Activated T-cell treated with anti-CD3 and anti-CD28 coated beads for 48 hours (primary cell): ENCODE measurements around the gene ACP6.

Experiments used
- DNase-seq: peaks from one replicate; pipeline ENCODE4 v3.0.0-alpha.2; 2020; ENCODE audit warnings: low read depth

Gene ACP6

GRCh38 chr1:147651466-147651865, 18.9 kb downstream of the ACP6 start:
- no peak for DNase-seq

DNA sequence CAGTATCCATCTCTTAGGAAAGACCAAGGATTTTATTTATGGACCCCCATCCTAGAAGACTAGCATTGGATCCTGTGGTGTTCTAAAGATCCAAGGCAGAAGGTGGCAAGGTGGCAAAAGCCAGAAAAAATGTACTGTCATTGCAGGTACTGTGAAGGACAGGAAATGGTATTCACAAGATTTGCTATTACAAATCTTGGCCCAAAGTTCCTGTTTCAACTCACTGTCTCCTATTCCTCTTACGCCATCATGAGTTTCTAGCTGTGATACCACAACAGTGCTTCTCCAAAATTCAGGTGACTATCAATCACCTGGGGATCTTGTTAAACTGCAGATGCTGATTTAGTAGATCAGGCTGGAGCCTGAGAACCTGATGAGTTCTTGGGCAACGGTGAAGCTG, 21.4 kb downstream of the ACP6 start:
- DNase-seq: no peak

- no peak for DNase-seq
Observed at GRCh38 chr1:147647796-147648633, 22.3 kb downstream of the ACP6 start.

DNA sequence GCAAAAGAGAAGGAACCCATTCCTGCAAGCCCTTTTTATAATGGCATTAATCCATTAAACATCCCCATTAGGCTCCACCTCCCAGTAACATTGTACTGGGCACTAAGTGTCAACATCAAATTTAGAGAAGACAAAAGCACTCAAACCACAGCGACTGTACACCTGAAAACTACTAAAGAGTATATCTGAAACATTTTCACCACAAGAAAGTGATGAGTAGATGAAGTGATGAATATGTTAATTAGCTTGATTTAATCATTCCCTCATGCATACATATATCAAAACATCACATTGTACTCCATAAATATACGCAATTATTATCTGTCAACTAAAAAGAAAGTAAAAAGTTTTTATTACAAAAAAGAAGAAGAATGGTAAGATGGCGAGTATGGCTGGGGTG, 26.4 kb downstream of the ACP6 start:
- DNase-seq: no peak

DNA sequence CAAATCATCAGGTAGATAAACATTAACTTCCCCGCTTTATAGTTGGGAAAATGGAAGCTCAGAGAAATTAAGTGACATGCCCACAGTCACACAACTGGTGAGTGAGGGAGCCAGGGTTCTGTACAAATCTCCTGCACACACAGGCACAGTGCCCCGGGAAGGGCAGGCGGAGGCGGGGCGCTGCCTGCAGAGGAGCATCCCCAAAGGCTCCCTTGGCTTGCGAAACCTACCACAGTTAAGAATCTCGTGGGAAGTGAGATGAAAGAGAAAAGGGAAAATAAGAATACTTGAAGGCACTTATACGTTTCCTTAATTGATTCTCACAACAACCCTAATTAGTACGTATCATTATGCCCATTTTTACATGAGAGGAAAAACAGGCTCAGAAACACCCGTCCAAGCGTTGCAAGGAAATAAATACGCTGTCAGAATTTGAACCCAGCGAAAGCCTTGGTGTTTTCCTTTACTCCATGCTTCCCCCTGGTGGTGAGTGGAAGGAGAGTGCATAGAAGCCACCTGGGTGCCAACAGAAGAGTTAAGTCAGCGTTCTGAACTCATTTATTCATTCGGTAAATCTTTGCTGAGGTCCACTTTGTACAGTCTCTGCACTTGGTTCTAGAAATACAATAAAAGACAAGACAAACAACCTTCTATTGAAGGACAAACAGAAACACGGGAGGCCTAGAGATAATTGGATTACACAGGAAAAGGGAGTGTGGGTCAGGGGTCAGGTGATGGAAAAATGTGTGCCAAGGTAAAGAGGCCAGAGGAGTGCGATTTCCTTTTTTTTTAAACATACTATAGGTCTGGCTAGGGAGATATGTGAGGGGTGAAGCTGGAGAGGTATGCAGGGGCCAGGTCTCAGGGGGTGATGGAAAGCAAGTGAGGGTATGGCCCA, 28.4 kb downstream of the ACP6 start:
- peak; percentile 21 for DNase-seq

DNA sequence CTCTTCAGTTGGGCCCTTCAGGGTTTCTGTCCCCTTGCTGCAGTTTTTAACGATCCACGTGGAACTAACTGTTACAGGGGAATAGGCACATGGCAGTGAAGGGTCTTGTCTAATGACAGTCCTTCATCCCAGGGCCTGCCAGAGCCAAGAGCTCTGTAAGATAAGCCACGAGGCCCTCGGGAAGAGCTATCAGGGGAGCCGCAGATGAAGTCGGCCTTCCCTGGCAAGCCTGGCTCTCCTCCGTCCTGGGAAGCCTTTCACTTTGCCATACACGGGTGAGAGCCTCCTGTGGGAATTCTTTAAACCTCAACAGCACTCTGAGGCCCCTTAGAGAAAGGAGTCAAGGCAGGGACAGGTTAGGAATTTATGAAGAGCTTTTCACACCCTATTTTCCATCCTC, 29.0 kb downstream of the ACP6 start:
- DNase-seq: no peak

DNA sequence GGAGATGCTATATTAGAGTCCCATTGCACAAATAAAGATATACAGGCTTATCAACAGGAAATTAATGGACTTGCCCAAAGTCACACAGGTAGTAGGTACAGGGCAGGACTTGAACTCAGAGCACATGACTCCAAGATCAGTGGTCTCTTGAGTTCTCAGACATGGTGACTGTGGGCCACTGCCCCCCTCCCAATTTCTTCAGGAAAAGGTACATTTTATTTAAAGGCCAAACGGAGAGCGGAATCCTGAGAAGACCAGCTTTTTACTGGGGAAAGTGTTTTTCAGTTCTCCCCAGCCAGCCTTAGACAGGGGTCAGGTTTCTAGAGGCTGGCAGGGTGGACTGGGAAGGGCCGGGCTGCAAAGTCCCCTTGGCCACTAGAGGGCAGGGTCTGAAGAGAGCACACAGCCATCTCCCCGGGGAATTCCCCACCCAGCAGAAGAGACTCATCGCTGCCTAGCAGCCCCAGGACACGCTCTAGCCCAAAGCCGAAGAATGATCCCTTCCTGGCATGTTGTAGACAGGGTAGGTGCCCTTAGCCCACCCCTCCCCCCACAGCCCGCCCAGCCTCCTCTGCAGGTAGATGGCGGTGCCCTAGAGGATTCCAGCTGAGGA, 29.7 kb downstream of the ACP6 start:
- peak; percentile 75 for DNase-seq

DNA sequence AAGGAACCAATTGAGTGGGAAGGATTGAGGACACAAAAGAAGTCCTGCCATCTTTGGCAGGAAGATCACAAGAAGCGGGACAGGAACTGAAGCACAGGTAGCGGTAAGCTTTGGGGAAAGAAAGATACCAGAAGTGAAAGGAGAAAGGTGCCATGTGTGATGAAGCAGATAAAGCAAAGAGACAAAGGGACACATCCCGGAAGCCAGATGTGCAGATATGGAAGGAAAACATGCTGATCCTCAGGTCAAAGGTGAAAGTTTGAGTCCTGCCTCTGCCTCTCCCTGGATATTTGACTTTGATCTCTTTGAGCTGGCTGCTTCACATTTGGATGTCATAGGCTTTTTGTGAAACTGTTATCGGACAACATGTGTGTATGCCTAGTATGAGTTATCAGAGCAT, 34.0 kb downstream of the ACP6 start:
- DNase-seq: no peak

GRCh38 chr1:147635342-147635741, 35.0 kb downstream of the ACP6 start:
- DNase-seq: no peak

DNA sequence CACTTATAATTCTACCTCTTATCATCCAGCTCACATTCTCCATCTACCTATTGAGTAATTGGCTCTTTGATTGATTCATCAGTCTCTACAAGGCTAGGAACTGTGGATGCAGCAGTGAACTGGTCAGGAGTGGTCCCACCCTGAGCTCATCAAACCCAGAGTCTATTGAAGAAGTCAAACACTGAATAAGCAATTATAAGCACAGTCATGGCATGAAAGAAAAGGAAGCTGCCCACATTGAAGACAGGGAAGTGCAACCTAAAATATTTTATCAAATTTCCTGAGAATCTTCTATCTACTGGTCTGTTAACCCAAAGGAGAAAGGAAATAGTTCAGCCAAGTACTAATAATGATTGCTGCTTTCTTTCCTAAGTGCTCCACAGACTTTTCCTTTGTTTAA, 35.7 kb downstream of the ACP6 start:
- no peak for DNase-seq

DNA sequence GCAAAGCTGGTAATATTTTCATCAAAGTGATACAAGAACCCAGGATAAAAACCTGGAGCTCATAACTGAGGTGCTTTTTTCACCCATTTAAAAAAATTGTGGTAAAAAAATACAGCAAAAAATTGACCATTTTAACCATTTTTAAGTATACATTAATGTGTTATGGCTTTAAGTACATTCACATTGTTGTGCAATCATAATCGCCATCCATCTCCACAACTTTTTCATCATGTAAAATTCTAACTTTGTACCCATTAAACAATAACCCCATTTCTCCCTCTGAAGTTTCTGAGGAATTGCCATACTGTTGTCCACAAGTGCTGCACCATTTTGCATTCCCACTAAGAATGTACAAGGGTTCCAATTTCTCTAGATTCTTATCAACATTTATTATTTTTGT, 36.6 kb downstream of the ACP6 start:
- no peak for DNase-seq

DNA sequence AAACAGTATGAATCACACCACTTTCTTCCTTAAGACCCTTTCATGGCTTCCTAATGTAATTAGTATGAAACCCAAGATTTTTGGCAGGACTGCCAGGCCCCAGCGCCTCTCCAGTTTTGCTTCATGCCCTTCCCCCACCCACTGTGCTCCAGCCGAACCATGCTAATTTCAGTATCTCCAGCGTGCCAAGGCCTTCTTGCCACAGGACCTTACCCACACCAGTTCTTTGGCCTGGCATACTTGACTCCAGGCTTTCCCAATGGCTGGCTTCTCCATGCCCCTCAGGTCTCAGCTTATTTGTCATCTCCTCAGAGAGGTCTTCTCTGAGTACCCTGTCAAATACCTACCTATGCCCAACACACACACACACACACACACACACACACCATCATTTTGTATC, 38.5 kb downstream of the ACP6 start:
- no peak for DNase-seq

GRCh38 chr1:147630447-147630846, 39.9 kb downstream of the ACP6 start:
- no peak for DNase-seq

- no peak for DNase-seq
Observed at GRCh38 chr1:147630022-147630421, 40.3 kb downstream of the ACP6 start.

DNA sequence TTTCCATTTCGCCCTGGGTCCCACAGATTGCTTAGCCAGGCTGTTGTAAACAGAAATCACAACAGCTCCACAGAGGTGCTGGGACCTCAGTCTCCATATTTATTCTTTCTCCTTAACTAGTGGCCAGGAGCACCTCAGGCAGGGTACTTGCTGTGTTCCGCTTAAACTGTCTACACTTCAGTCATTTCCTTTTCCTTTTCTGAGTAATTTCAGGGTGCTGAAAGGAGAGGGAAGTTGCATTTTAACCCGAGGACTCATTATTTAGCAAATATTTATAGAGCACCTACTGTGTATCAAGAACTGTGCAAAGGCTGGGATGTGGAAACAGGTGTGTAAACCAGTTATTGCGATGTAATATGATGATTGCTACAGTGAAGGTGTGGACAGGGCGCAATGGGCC, 41.9 kb downstream of the ACP6 start:
- DNase-seq: no peak

DNA sequence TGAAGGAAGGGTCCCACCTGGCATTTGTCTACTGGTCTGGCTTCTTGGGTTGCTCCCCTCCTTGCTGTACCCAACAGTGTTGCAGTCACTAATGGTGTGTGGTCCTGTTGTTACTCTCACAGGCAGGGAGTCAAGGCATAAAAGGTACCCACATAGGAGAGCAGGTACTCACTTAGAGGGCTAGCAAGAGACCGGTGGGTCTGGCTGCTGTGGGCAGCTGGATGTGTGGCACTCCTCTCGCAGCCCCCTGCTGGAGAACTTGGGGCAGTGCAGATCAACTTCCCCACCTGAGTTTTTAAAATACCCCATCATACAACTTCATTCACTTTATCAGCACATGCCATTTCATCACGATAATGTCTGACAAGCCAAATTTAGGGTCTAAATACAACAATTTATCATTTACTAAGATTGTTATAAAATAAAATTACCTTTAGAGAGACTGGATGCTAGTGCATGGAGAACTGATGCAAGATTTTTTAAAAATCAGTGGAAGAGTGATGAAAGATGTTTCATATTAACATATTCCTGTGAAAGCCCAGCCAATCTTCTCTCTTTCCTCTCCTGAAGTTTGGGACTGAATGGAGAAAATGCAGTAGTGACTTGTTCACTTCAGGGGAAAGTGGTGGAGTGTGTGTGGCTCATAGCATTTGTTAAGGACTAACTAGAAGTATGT, 42.8 kb downstream of the ACP6 start:
- peak; percentile 43 for DNase-seq

DNA sequence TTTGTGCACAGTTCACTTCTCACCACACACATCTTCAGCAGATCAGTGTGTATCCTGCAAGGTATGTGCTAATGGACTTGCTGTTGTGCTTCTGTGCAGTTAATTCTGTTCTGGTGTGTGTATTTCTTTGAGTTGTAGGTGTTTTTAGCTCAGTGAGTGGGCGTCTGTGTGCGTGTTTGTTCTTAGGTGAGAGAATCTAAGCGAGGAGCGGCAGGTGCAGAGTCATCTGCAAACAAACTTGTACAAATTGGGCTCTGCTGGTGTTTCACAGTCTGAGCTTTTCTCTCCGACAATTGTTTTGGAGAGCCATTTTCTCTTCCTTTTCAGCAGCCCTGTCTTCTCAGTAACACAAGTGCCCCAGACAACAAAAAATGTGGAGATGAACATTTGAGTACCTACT, 43.6 kb downstream of the ACP6 start:
- no peak for DNase-seq

- no peak for DNase-seq
Observed at GRCh38 chr1:147626291-147626690, 44.0 kb downstream of the ACP6 start.

GRCh38 chr1:147625362-147625995, 44.8 kb downstream of the ACP6 start:
- no peak for DNase-seq

DNA sequence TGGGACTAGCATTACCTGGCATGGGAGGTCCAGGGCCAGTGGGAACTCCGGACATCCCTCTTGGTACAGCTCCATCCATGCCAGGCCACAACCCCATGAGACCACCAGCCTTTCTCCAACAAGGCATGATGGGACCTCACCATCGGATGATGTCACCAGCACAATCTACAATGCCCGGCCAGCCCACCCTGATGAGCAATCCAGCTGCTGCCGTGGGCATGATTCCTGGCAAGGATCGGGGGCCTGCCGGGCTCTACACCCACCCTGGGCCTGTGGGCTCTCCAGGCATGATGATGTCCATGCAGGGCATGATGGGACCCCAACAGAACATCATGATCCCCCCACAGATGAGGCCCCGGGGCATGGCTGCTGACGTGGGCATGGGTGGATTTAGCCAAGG, 45.8 kb downstream of the ACP6 start:
- no peak for DNase-seq

DNA sequence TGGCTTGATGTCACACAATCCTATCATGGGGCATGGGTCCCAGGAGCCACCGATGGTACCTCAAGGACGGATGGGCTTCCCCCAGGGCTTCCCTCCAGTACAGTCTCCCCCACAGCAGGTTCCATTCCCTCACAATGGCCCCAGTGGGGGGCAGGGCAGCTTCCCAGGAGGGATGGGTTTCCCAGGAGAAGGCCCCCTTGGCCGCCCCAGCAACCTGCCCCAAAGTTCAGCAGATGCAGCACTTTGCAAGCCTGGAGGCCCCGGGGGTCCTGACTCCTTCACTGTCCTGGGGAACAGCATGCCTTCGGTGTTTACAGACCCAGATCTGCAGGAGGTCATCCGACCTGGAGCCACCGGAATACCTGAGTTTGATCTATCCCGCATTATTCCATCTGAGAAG, 46.3 kb downstream of the ACP6 start:
- no peak for DNase-seq

- no peak for DNase-seq
Observed at GRCh38 chr1:147622731-147623130, 47.6 kb downstream of the ACP6 start.
